Measurements from ENCODE around the gene CD44. TPM values are rescaled to one million over a fixed set of nuclear protein-coding genes. Genes with fewer than 3 reads are reported as not detected.
A peak's percentile ranks its signal among the peaks of the same experiment; 100 is the strongest.

The CD44 gene
- total and polyA plus RNA-seq, 8 donors = 332 to 693 (median 504) TPM

DNA sequence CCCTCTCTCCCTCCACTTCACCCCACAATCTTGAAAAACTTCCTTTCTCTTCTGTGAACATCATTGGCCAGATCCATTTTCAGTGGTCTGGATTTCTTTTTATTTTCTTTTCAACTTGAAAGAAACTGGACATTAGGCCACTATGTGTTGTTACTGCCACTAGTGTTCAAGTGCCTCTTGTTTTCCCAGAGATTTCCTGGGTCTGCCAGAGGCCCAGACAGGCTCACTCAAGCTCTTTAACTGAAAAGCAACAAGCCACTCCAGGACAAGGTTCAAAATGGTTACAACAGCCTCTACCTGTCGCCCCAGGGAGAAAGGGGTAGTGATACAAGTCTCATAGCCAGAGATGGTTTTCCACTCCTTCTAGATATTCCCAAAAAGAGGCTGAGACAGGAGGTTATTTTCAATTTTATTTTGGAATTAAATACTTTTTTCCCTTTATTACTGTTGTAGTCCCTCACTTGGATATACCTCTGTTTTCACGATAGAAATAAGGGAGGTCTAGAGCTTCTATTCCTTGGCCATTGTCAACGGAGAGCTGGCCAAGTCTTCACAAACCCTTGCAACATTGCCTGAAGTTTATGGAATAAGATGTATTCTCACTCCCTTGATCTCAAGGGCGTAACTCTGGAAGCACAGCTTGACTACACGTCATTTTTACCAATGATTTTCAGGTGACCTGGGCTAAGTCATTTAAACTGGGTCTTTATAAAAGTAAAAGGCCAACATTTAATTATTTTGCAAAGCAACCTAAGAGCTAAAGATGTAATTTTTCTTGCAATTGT is 92.3 kb downstream of the CD44 start:
- peak overlapping the region in 1 of 2 donors; percentile 92 for H3K27ac ChIP-seq
- intact Hi-C loops (cut with DNase I) = no loop called here
- DNase-seq (no peak), ATAC-seq (peak; percentile 84)
- H3K36me3 ChIP-seq = peaks cover 6 to 40% of the 10 kb centered on the region in 2 donors
- TF ChIP-seq, protein P1, sequence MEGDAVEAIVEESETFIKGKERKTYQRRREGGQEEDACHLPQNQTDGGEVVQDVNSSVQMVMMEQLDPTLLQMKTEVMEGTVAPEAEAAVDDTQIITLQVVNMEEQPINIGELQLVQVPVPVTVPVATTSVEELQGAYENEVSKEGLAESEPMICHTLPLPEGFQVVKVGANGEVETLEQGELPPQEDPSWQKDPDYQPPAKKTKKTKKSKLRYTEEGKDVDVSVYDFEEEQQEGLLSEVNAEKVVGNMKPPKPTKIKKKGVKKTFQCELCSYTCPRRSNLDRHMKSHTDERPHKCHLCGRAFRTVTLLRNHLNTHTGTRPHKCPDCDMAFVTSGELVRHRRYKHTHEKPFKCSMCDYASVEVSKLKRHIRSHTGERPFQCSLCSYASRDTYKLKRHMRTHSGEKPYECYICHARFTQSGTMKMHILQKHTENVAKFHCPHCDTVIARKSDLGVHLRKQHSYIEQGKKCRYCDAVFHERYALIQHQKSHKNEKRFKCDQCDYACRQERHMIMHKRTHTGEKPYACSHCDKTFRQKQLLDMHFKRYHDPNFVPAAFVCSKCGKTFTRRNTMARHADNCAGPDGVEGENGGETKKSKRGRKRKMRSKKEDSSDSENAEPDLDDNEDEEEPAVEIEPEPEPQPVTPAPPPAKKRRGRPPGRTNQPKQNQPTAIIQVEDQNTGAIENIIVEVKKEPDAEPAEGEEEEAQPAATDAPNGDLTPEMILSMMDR (IDR thresholded peaks at IDR 0.05) = no peak
- no peaks in the 10 kb centered on the region for H3K27me3 ChIP-seq
- H3K4me1 ChIP-seq = peaks cover 0 to 57% of the 10 kb centered on the region in 2 donors
- H3K9me3 ChIP-seq = no peaks in the 10 kb centered on the region
- H3K4me3 ChIP-seq = no peak overlapping the region

DNA sequence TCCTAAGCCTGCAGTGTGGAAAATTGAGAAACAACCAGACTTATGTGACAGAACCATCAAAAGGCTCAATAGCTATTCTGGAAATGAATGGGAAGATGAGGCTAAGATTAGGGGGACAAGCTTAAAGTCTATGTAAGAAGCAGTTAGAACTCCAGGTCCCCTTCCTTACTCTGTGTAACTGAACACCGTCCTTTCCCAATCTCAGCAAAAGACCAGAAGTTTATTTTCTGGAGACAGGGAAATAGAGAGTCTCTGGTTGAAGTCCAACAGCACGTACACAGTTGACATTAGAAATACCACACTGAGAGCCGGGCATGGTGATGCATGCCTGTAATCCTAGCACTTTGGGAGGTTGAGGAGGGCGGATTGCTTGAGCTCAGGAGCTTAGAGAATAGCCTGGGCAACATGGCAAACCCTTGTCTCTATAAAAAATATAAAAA is 93.9 kb downstream of the CD44 start:
- no peak overlapping the region for H3K27ac ChIP-seq
- H3K36me3 ChIP-seq = peaks cover 6 to 33% of the 10 kb centered on the region in 2 donors
- no peaks in the 10 kb centered on the region for H3K9me3 ChIP-seq
- ATAC-seq = no peak
- peaks cover 3 to 58% of the 10 kb centered on the region in 2 donors for H3K4me1 ChIP-seq
- no peak overlapping the region for H3K4me3 ChIP-seq
- TF ChIP-seq, protein P1 (IDR thresholded peaks at IDR 0.05) = no peak
- no peak for DNase-seq
- no peaks in the 10 kb centered on the region for H3K27me3 ChIP-seq
- intact Hi-C loops (cut with DNase I) = no loop called here

DNA sequence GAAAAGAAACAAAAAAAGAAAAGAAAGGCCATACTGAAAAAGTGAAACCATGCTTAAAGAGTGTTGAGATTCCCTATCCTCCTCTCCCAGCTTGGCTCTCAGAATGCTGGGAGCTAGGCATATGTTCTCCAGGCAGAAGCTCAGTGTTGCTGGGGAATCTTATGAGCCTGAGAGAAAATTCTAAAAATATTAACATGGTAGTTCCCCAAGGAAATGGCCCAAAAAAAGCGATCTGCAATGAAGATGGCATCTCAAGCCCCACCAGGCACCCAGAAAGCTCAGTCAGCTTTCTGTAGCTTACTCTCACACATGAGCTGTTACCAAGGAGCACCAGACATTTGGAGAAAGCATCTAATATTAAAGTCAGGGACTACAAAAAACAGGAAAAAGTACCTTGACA is 94.5 kb downstream of the CD44 start:
- Histone ChIP-seq H3K4me1 (peaks cover 3 to 64% of the 10 kb centered on the region in 2 donors), H3K9me3 (no peaks in the 10 kb centered on the region), H3K4me3 (no peak overlapping the region), H3K27ac (peak overlapping the region in 1 of 2 donors; percentile 24), H3K27me3 (no peaks in the 10 kb centered on the region), H3K36me3 (peaks cover 6 to 33% of the 10 kb centered on the region in 2 donors)
- DNase-seq (no peak), ATAC-seq (no peak)
- intact Hi-C loops (cut with DNase I) = no loop called here
- TF ChIP-seq, protein P1 (IDR thresholded peaks at IDR 0.05) = no peak

DNA sequence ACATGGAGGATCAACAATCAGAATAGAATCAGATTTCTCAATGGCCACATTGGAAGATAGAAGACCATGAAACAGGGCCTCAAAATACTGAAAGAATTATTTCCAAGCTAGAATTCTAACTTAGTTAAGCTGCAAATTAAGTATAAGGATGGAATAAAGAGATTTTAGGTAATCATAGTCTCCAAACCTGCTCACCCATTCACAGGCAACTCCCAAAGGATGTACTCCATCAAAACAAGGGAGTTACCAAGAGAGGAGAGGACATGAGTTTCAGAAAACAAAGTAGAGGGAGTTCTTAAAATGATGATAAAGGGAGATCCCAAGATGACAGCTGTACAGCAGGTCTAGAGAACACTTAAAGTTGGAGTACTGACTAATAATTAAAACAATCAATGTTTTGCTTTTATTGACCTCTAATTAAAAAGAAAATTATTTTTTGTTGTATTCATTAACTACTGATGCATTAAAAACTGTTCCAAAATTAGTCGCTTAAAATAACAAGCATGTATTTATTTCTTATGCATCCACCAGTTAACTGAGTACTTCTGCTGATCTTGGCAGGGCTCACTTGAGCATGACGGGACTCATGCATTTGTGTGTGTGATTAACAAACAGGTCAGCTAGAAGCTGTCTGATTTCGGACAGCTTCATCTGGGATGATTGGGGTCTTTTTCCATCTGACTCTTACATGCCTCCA is 95.6 kb downstream of the CD44 start:
- TF ChIP-seq, protein P1 (IDR thresholded peaks at IDR 0.05) = no peak
- DNase-seq = no peak
- H3K4me1 ChIP-seq = peaks cover 3 to 62% of the 10 kb centered on the region in 2 donors
- no peak overlapping the region for H3K4me3 ChIP-seq
- H3K9me3 ChIP-seq = no peaks in the 10 kb centered on the region
- no peak overlapping the region for H3K27ac ChIP-seq
- intact Hi-C loops (cut with DNase I) = no loop called here
- ATAC-seq = no peak
- peaks cover 4 to 22% of the 10 kb centered on the region in 2 donors for H3K36me3 ChIP-seq
- H3K27me3 ChIP-seq = no peaks in the 10 kb centered on the region

DNA sequence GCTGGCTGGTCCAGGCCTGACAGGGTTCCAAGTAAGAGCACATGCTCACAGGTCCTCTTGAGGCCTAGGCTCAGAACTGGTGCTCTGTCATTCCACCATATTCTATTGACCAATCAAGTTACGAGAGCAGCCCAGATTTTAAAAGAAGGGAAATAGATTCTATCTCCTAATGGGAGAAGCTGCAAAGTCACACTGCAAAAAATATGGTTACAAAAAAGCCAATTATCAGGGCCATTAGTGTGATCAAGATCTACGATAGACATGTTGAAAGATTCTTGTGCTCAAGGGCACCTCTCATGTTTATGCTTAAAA is 96.1 kb downstream of the CD44 start:
- H3K4me3 ChIP-seq = no peak overlapping the region
- no peak for DNase-seq
- H3K4me1 ChIP-seq = peaks cover 3 to 57% of the 10 kb centered on the region in 2 donors
- no peak overlapping the region for H3K27ac ChIP-seq
- ATAC-seq = no peak
- TF ChIP-seq, protein P1 (IDR thresholded peaks at IDR 0.05) = no peak
- peaks cover 0 to 17% of the 10 kb centered on the region in 2 donors for H3K36me3 ChIP-seq
- no peaks in the 10 kb centered on the region for H3K27me3 ChIP-seq
- no peaks in the 10 kb centered on the region for H3K9me3 ChIP-seq
- intact Hi-C loops (cut with DNase I) = no loop called here

Data from left lung (tissue), 10 donors.